HCT116 (cell line): ENCODE results near the gene VASH2. TPM values are rescaled to one million over a fixed set of nuclear protein-coding genes. Genes with fewer than 3 reads are reported as not detected.

Experiments
- ATAC-seq: fragments of 200-7000 bp; cut with Tn5 transposase; 2 replicates; pipeline ENCODE4 v1.9.1; 2020; ENCODE audit warnings: mild to moderate bottlenecking, moderate library complexity
- BruUV-seq: library from RNA; stranded (reverse); fragments of 400-500 nt; replicated peaks from 2 replicates; lab custom pipeline; 2021; lab: Mats Ljungman, UMichigan
- CTCF ChIA-PET: fragments of 300-600 bp; sonication (Branson Sonifier 250); formaldehyde crosslinking; loops from one replicate; lab custom pipeline; 2021; ENCODE audit warnings: antibody characterized with exemption; lab: Charles Lee
- POLR2A ChIA-PET: fragments of 300-600, 350-600 bp; sonication (Branson Sonifier 250); formaldehyde crosslinking; loops from one replicate; lab custom pipeline; 2021; ENCODE audit warnings: antibody characterized with exemption; lab: Charles Lee
- RAD21 ChIA-PET, 2 experiments: fragments of 300-600 bp; sonication (Branson Sonifier 250); formaldehyde crosslinking; loops; one replicate each; lab custom pipeline; 2023; ENCODE audit warnings: low total read pairs in 2 of 2; ENCODE audit not compliant: uncharacterized antibody in 2 of 2, unreplicated experiment in 2 of 2, low non-redundant PET in 1 of 2; lab: Charles Lee
- DNase-seq: peaks from one replicate; pipeline ENCODE4 v3.0.0-alpha.2; 2010; ENCODE audit warnings: low read depth, low spot score
- H2AFZ ChIP-seq: fragments of 200-600 bp; shearing (Covaris generic), sonication (generic); 2 replicates; pipeline ENCODE4 v1.6.1; 2017; ENCODE audit warnings: low read depth, mixed run types, mixed read lengths, antibody characterized with exemption, low read length; ENCODE audit not compliant: poor library complexity, severe bottlenecking
- H3K27ac ChIP-seq: 2 replicates; pipeline ENCODE4 v1.5.1; 2012; ENCODE audit warnings: low read depth, low read length
- H3K27me3 ChIP-seq: fragments of 200-600 bp; sonication (generic); 2 replicates; pipeline ENCODE4 v1.6.1; 2016; ENCODE audit warnings: mixed run types, low read length, mixed read lengths; ENCODE audit not compliant: insufficient read depth
- H3K36me3 ChIP-seq, 2 experiments: fragments of 200-500 bp in 1 of 2; fragments of 200-600 bp in 1 of 2; sonication (Bioruptor generic) in 1 of 2; sonication (generic) in 1 of 2; 2 replicates each; pipeline versions ENCODE4 v1.5.1 to v1.6.1; 2014 to 2016; ENCODE audit warnings: low read length in 2 of 2, inconsistent platforms in 1 of 2, mixed read lengths in 1 of 2, mixed run types in 1 of 2; ENCODE audit not compliant: insufficient read depth in 2 of 2, control insufficient read depth in 1 of 2
- H3K4me1 ChIP-seq, 2 experiments: fragments of 200-600 bp in 1 of 2; sonication (generic) in 1 of 2; 2 replicates each; pipeline versions ENCODE4 v1.5.1 to v1.6.1; 2012 to 2017; ENCODE audit warnings: low read length in 2 of 2, inconsistent platforms in 1 of 2, mild to moderate bottlenecking in 1 of 2, mixed read lengths in 1 of 2, mixed run types in 1 of 2, moderate library complexity in 1 of 2; ENCODE audit not compliant: insufficient read depth in 2 of 2, control insufficient read depth in 1 of 2
- H3K4me2 ChIP-seq: fragments of 200-600 bp; sonication (generic); 2 replicates; pipeline ENCODE4 v1.6.1; 2017; ENCODE audit warnings: mixed run types, low read length, mixed read lengths
- H3K4me3 ChIP-seq, 2 experiments: fragments of 200-600 bp in 1 of 2; sonication (generic) in 1 of 2; replicated peaks in 1 of 2; 2 replicates each; pipeline ENCODE4 v1.5.1; 2011 to 2016; ENCODE audit warnings: low read length in 2 of 2, control low read depth in 1 of 2, low read depth in 1 of 2, mild to moderate bottlenecking in 1 of 2, mixed read lengths in 1 of 2, mixed run types in 1 of 2
- H3K79me2 ChIP-seq: fragments of 200-600 bp; sonication (generic); 2 replicates; pipeline ENCODE4 v1.6.1; 2017; ENCODE audit warnings: mild to moderate bottlenecking, mixed run types, low read length, moderate library complexity, mixed read lengths; ENCODE audit not compliant: insufficient read depth
- H3K9ac ChIP-seq: fragments of 200-600 bp; sonication (generic); 2 replicates; pipeline ENCODE4 v1.6.1; 2016; ENCODE audit warnings: low read length, mixed read lengths
- H3K9me2 ChIP-seq: fragments of 200-600 bp; sonication (generic), shearing (Covaris generic); 2 replicates; pipeline ENCODE4 v1.6.1; 2017; ENCODE audit warnings: mixed run types, mild to moderate bottlenecking, moderate library complexity; ENCODE audit not compliant: insufficient read depth
- H3K9me3 ChIP-seq, 2 experiments: fragments of 200-500 bp in 1 of 2; fragments of 200-600 bp in 1 of 2; sonication (Bioruptor generic) in 1 of 2; sonication (generic) in 1 of 2; 2 replicates each; pipeline ENCODE4 v1.6.1; 2014 to 2017; ENCODE audit warnings: low read length in 2 of 2, mixed read lengths in 2 of 2, inconsistent platforms in 1 of 2, low read depth in 1 of 2, mild to moderate bottlenecking in 1 of 2, mixed run types in 1 of 2, moderate library complexity in 1 of 2; ENCODE audit not compliant: control insufficient read depth in 1 of 2, insufficient read depth in 1 of 2
- H4K20me1 ChIP-seq: fragments of 200-600 bp; sonication (generic), shearing (Covaris generic); 2 replicates; pipeline ENCODE4 v1.6.1; 2017; ENCODE audit warnings: mixed run types, mild to moderate bottlenecking, moderate library complexity; ENCODE audit not compliant: insufficient read depth
- CBX3 ChIP-seq: IDR thresholded peaks from 2 replicates; pipeline ENCODE4 v1.6.1; 2012; ENCODE audit warnings: low read depth
- EZH2phosphoT487 ChIP-seq: fragments of 200-600 bp; IDR thresholded peaks from 2 replicates; pipeline ENCODE4 v1.6.1; 2018; ENCODE audit warnings: antibody characterized with exemption, borderline replicate concordance
- FOSL1 ChIP-seq: IDR thresholded peaks from 2 replicates; pipeline ENCODE4 v1.6.1; 2012; ENCODE audit warnings: low read depth
- POLR2AphosphoS5 ChIP-seq: IDR thresholded peaks from 2 replicates; pipeline ENCODE4 v1.6.1; 2011; ENCODE audit warnings: mild to moderate bottlenecking, low read depth, low read length, moderate library complexity
- RAD21 ChIP-seq: IDR thresholded peaks from 2 replicates; pipeline ENCODE4 v1.6.1; 2012; ENCODE audit warnings: low read depth, mild to moderate bottlenecking
- SIN3A ChIP-seq: IDR thresholded peaks from 2 replicates; pipeline ENCODE4 v1.6.1; 2012; ENCODE audit warnings: low read depth
- SP1 ChIP-seq: IDR thresholded peaks from 2 replicates; pipeline ENCODE4 v1.6.1; 2012; ENCODE audit warnings: low read depth
- ZNF274 ChIP-seq: fragments of 200-500 bp; sonication (Bioruptor generic); IDR thresholded peaks from 2 replicates; pipeline ENCODE4 v1.6.1; 2014; ENCODE audit warnings: mild to moderate bottlenecking, low read depth, low read length, inconsistent platforms
- intact Hi-C: fragments of 100-400 bp; cut with micrococcal nuclease; formaldehyde crosslinking; loops from 2 replicates; pipeline ENCODE4 v1.10.0; 2022
- total RNA-seq: library from RNA; stranded (reverse); gene quantifications from one replicate; pipeline ENCODE4 v1.2.1, GENCODE V29; 2021; ENCODE audit not compliant: unreplicated experiment
- TF ChIP-seq, protein P1 (sequence below): IDR thresholded peaks from 2 replicates; pipeline ENCODE4 v1.6.1; 2012; ENCODE audit warnings: low read depth
- TF ChIP-seq, protein P2 (sequence below): IDR thresholded peaks from 2 replicates; pipeline ENCODE4 v1.6.1; 2012

VASH2 gene
- total RNA-seq, 1 experiment from 2014 or later: 5.7 TPM

DNA sequence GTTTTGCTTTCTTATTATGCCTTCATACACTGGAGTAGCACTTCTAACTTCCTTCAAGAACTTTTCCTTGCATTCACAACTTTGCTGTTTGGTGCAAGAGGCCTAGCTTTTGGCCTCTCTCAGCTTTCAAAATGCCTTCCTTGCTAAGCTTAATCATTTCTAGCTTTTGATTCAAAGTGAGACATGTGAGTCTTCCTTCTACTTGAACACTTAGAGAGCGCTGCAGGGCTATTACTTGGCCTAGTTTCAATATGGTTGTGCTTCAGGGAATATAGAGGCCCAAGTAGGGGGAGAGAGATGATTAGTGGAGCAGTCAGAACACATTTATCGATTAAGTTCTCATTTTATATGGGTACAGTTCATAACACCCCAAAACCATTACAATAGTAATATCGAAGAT is 52.9 kb downstream of the VASH2 start:
- ChIA-PET RAD21 (no interaction called here), POLR2A (no interaction called here), CTCF (interaction anchor here (1.1 kb wide), 1 partner anchor 9 kb away, joined by 3 read pairs; no protein-coding TSS in a partner anchor)
- Histone ChIP-seq H4K20me1 (no peaks in the 10 kb centered on the region), H3K4me2 (no peak overlapping the region), H3K9me2 (no peaks in the 10 kb centered on the region), H3K27ac (no peak overlapping the region), H3K9me3 (no peaks in the 10 kb centered on the region), H2AFZ (no peak overlapping the region), H3K9ac (no peak overlapping the region), H3K27me3 (no peaks in the 10 kb centered on the region), H3K4me3 (no peak overlapping the region), H3K4me1 (no peaks in the 10 kb centered on the region), H3K36me3 (peaks cover 2 to 8% of the 10 kb centered on the region in 2 experiments; a peak in 2 of 4 replicates), H3K79me2 (no peaks in the 10 kb centered on the region)
- TF ChIP-seq SP1 (no peak), SIN3A (no peak), FOSL1 (no peak), POLR2AphosphoS5 (no peak), EZH2phosphoT487 (no peak), CBX3 (no peak)
- TF ChIP-seq, protein P1, sequence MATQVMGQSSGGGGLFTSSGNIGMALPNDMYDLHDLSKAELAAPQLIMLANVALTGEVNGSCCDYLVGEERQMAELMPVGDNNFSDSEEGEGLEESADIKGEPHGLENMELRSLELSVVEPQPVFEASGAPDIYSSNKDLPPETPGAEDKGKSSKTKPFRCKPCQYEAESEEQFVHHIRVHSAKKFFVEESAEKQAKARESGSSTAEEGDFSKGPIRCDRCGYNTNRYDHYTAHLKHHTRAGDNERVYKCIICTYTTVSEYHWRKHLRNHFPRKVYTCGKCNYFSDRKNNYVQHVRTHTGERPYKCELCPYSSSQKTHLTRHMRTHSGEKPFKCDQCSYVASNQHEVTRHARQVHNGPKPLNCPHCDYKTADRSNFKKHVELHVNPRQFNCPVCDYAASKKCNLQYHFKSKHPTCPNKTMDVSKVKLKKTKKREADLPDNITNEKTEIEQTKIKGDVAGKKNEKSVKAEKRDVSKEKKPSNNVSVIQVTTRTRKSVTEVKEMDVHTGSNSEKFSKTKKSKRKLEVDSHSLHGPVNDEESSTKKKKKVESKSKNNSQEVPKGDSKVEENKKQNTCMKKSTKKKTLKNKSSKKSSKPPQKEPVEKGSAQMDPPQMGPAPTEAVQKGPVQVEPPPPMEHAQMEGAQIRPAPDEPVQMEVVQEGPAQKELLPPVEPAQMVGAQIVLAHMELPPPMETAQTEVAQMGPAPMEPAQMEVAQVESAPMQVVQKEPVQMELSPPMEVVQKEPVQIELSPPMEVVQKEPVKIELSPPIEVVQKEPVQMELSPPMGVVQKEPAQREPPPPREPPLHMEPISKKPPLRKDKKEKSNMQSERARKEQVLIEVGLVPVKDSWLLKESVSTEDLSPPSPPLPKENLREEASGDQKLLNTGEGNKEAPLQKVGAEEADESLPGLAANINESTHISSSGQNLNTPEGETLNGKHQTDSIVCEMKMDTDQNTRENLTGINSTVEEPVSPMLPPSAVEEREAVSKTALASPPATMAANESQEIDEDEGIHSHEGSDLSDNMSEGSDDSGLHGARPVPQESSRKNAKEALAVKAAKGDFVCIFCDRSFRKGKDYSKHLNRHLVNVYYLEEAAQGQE: no peak
- BruUV-seq: no TSS peak
- no peak for ATAC-seq
- intact Hi-C loops: no loop called here
- no peak for DNase-seq

DNA sequence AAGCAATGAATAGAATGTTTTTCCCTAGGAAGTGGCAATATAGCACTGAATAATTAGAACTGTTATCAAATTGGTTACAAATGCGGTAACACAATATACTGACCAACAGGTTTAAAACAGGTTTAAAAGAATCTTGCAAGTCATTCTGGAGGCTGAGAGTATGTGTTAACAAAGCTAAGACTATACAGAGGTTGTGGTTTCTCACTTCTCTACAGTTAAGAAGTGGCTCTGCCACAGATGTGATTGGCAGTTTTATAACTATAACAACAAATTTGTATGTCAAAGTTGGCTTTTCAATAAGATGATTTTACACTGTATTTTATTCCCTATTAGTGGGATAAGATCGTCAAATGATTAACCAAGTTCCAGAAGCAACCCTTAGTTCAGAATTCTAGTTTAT is 58.2 kb downstream of the VASH2 start:
- TF ChIP-seq, protein P2, sequence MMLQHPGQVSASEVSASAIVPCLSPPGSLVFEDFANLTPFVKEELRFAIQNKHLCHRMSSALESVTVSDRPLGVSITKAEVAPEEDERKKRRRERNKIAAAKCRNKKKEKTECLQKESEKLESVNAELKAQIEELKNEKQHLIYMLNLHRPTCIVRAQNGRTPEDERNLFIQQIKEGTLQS: no peak
- TF ChIP-seq FOSL1 (no peak), RAD21 (no peak), SP1 (no peak), ZNF274 (no peak), CBX3 (no peak), EZH2phosphoT487 (no peak)
- Histone ChIP-seq H3K4me1 (no peaks in the 10 kb centered on the region), H3K27me3 (no peaks in the 10 kb centered on the region), H3K4me2 (no peak overlapping the region), H2AFZ (no peak overlapping the region), H3K27ac (no peak overlapping the region), H3K9me3 (no peaks in the 10 kb centered on the region), H3K9ac (no peak overlapping the region), H3K4me3 (no peak overlapping the region), H3K79me2 (peaks cover 20% of the 10 kb centered on the region), H3K36me3 (peaks cover 6 to 8% of the 10 kb centered on the region in 2 experiments; a peak in 3 of 4 replicates), H4K20me1 (no peaks in the 10 kb centered on the region), H3K9me2 (no peaks in the 10 kb centered on the region)
- ATAC-seq (no peak), DNase-seq (no peak)
- intact Hi-C loops: no loop called here
- no TSS peak for BruUV-seq
- CTCF ChIA-PET: no interaction called here
- POLR2A ChIA-PET: no interaction called here
- RAD21 ChIA-PET: no interaction called here
